MCF 10A (cell line): ENCODE results near the gene ADARB1. TPM values are rescaled to one million over a fixed set of nuclear protein-coding genes. Genes with fewer than 3 reads are reported as not detected.

Source experiments
- BruUV-seq: library from RNA; stranded (reverse); fragments of 400-500 nt; replicated peaks from 2 replicates; lab custom pipeline; 2021; lab: Mats Ljungman, UMichigan
- CTCF ChIA-PET: fragments of 300-600 bp; sonication (Branson Sonifier 250); formaldehyde crosslinking; extraction: SDS; loops from one replicate; lab custom pipeline; 2021; ENCODE audit warnings: antibody characterized with exemption, inconsistent platforms; lab: Yijun Ruan, JAX
- POLR2A ChIA-PET: fragments of 300-600, 350-650 bp; sonication (Branson Sonifier 250); formaldehyde crosslinking; extraction: SDS; loops from one replicate; lab custom pipeline; 2020; ENCODE audit warnings: antibody characterized with exemption, inconsistent platforms; lab: Yijun Ruan, JAX
- DNase-seq: peaks from one replicate; pipeline ENCODE4 v3.0.0-alpha.2; 2018; ENCODE audit not compliant: unreplicated experiment
- H3K27ac Mint-ChIP-seq: one replicate; pipeline ENCODE4 v1.8.0; 2022; ENCODE audit warnings: mild to moderate bottlenecking, low read depth, mixed read lengths; ENCODE audit not compliant: unreplicated experiment
- H3K27me3 Mint-ChIP-seq: one replicate; pipeline ENCODE4 v1.8.0; 2022; ENCODE audit warnings: mixed read lengths; ENCODE audit not compliant: insufficient read depth, unreplicated experiment
- H3K36me3 Mint-ChIP-seq: one replicate; pipeline ENCODE4 v1.8.0; 2022; ENCODE audit warnings: mild to moderate bottlenecking, moderate library complexity, mixed read lengths; ENCODE audit not compliant: insufficient read depth, unreplicated experiment
- H3K4me1 Mint-ChIP-seq: one replicate; pipeline ENCODE4 v1.8.0; 2022; ENCODE audit warnings: mixed read lengths; ENCODE audit not compliant: insufficient read depth, unreplicated experiment
- H3K4me3 Mint-ChIP-seq: one replicate; pipeline ENCODE4 v1.8.0; 2022; ENCODE audit warnings: mild to moderate bottlenecking, moderate library complexity, mixed read lengths; ENCODE audit not compliant: unreplicated experiment
- H3K9me3 Mint-ChIP-seq: one replicate; pipeline ENCODE4 v1.8.0; 2022; ENCODE audit warnings: mixed read lengths; ENCODE audit not compliant: unreplicated experiment
- intact Hi-C: fragments of 100-400 bp; cut with micrococcal nuclease; formaldehyde crosslinking; loops from 2 replicates; pipeline ENCODE4 v1.14.1; 2022
- total RNA-seq: library from RNA; stranded (reverse); gene quantifications from 2 replicates; pipeline ENCODE4 v1.2.3, GENCODE V29; 2022
- TF ChIP-seq, protein P1 (sequence below): fragments of 200-600 bp; IDR thresholded peaks from one replicate; pipeline ENCODE4 v1.8.0; 2022; ENCODE audit warnings: antibody characterized with exemption, mild to moderate bottlenecking; ENCODE audit not compliant: unreplicated experiment

Gene ADARB1
- total RNA-seq, 1 experiment from 2014 or later: 19.4 TPM

DNA sequence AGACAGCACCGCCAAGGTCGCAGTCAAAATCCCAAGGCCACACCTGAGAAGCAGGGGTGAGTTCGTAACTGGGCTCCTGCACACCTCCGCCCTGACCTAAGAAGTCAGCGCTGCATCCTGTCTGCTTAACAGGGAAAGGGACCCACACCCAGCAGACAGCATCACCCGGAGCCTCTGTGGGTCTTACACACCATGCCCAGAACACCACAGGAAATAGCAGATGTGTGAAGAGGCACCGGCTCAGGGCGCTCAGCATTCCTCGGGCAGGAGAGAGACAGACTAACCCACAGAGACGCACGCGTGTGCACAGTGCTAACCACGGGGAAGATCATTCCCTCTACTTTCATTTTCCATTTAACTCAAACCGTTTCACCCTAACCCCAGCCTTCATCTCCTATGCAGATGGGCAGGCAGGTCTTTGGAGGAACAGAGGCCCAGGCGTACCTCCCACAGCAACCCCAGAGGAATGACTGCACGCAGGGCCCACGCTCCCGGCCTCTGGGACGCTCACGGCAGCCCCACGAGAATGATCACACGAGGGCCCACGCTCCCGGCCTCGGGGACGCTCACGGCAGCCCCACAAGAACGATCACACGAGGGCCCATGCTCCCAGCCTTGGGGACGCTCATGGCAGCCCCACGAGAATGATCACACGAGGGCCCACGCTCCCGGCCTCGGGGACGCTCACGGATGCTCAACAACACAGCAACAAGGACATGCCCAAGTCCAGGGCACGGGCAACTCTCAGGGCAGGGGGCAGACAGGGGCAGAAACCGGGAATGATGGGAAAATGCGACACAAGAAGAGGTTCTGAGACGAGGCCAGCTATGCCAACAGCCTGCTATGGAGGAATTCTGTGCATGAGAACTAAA is 192.4 kb downstream of the ADARB1 start:
- Mint-ChIP-seq H3K27ac (no peak overlapping the region), H3K36me3 (peaks cover 51% of the 10 kb centered on the region), H3K4me3 (no peak overlapping the region), H3K9me3 (peaks cover 7% of the 10 kb centered on the region), H3K4me1 (no peaks in the 10 kb centered on the region), H3K27me3 (no peaks in the 10 kb centered on the region)
- ChIA-PET POLR2A (no interaction called here), CTCF (no interaction called here)
- no TSS peak for BruUV-seq
- intact Hi-C loops: no loop called here
- DNase-seq: no peak
- TF ChIP-seq, protein P1, sequence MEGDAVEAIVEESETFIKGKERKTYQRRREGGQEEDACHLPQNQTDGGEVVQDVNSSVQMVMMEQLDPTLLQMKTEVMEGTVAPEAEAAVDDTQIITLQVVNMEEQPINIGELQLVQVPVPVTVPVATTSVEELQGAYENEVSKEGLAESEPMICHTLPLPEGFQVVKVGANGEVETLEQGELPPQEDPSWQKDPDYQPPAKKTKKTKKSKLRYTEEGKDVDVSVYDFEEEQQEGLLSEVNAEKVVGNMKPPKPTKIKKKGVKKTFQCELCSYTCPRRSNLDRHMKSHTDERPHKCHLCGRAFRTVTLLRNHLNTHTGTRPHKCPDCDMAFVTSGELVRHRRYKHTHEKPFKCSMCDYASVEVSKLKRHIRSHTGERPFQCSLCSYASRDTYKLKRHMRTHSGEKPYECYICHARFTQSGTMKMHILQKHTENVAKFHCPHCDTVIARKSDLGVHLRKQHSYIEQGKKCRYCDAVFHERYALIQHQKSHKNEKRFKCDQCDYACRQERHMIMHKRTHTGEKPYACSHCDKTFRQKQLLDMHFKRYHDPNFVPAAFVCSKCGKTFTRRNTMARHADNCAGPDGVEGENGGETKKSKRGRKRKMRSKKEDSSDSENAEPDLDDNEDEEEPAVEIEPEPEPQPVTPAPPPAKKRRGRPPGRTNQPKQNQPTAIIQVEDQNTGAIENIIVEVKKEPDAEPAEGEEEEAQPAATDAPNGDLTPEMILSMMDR: no peak

DNA sequence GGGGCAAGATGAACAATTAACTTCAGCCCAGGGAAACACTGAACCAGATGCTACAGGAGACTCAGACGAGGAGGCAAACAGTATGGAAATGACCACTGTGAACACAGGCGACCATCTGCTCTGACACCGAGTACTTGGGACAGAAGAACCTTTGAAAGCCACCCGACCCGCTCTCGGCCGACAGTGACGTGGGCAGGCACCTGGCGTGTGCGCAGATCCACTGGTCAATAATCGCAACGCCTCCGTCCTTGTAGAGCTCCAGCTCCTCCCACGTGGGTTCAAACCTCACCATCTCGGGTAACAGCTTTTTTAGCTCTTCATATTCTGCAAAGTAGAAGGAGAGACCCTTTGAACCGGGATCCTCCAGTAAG is 193.0 kb downstream of the ADARB1 start:
- H3K9me3 Mint-ChIP-seq: peaks cover 7% of the 10 kb centered on the region
- peaks cover 51% of the 10 kb centered on the region for H3K36me3 Mint-ChIP-seq
- ChIA-PET CTCF (no interaction called here), POLR2A (no interaction called here)
- H3K4me1 Mint-ChIP-seq: no peaks in the 10 kb centered on the region
- no TSS peak for BruUV-seq
- no peak overlapping the region for H3K4me3 Mint-ChIP-seq
- DNase-seq: no peak
- no peaks in the 10 kb centered on the region for H3K27me3 Mint-ChIP-seq
- TF ChIP-seq, protein P1: no peak
- no peak overlapping the region for H3K27ac Mint-ChIP-seq
- intact Hi-C loops: no loop called here

DNA sequence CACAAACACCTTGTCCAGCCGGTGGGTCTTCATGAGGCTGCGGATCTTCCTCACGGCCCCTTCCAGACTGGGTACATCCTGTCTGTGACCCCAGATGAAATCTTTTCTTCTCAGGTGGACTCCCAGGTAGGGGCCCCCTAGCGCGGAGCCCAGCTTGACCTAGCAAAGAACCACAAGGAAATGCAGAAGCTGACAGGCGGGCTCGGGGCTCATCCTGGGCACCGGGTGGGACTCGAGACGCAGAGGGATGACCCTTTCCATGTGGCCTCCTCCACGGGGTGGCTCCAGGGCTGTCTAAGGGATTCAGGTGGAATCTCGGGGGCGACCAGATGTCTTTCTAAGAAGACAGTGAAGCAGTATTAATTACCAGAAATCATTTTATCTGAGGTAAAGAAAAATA is 195.5 kb downstream of the ADARB1 start:
- ChIA-PET CTCF (interaction anchor here (2.3 kb wide), 1 partner anchor 129 kb away, joined by 10 read pairs; no protein-coding TSS in a partner anchor), POLR2A (no interaction called here)
- Mint-ChIP-seq H3K27me3 (no peaks in the 10 kb centered on the region), H3K9me3 (peaks cover 7% of the 10 kb centered on the region), H3K4me3 (no peak overlapping the region), H3K36me3 (peaks cover 46% of the 10 kb centered on the region), H3K4me1 (no peaks in the 10 kb centered on the region), H3K27ac (no peak overlapping the region)
- DNase-seq: no peak
- intact Hi-C loops: no loop called here
- BruUV-seq: no TSS peak
- TF ChIP-seq, protein P1: no peak

DNA sequence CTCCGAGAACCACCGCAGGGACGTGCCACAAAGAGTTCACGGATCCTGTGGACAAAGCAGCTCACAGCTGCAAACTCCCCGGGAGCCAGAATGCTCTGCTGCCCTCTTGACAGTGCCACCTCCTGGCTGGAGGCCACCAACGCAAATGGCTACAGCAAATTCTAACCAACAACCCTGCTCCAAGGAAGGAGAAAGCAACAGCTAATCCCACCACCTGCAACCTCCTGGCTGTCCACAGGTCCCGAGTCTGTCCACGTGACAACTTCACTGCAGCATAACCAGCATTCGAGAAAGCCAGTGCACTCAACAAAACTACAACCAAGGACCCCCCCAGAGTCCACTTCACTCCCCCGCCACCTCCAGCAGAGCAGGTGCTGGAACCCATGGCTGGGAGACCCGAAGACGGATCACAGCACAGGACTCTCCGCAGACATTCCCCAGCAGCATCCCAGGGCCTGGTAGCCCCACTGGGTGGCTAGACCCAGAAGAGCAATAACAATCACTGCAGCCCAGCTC is 196.0 kb downstream of the ADARB1 start:
- Mint-ChIP-seq H3K4me1 (no peaks in the 10 kb centered on the region), H3K27me3 (no peaks in the 10 kb centered on the region), H3K36me3 (peaks cover 41% of the 10 kb centered on the region), H3K4me3 (no peak overlapping the region), H3K9me3 (peaks cover 7% of the 10 kb centered on the region), H3K27ac (no peak overlapping the region)
- DNase-seq: no peak
- CTCF ChIA-PET: interaction anchor here (1.8 to 2.3 kb wide), 2 partner anchors 130 to 132 kb away, joined by 5 to 10 read pairs; no protein-coding TSS in a partner anchor
- TF ChIP-seq, protein P1: no peak
- no TSS peak for BruUV-seq
- POLR2A ChIA-PET: interaction anchor here (0.6 kb wide), 1 partner anchor 60 kb away, joined by 3 read pairs; no protein-coding TSS in a partner anchor
- intact Hi-C loops: no loop called here

Other genes with a start within 250 kb of the ADARB1 start
- 326 and 338 TPM in 2 replicates for gene PTTG1IP, start 200.9 kb upstream of the ADARB1 start, total RNA-seq
- 24.8 and 29.3 TPM in 2 replicates for gene ITGB2, start 153.7 kb upstream of the ADARB1 start, total RNA-seq
- 40.4 and 58.7 TPM in 2 replicates for gene SLX9, start 134.6 kb upstream of the ADARB1 start, total RNA-seq
- 25.2 and 31.3 TPM in 2 replicates for gene POFUT2, start 213.3 kb downstream of the ADARB1 start, total RNA-seq